Prostate gland (tissue), 2 donors: ENCODE measurements around the gene ILK. TPM values are rescaled to one million over a fixed set of nuclear protein-coding genes. Genes with fewer than 3 reads are reported as not detected.

Experiments
- DNase-seq: peaks from one replicate; pipeline ENCODE4 v3.0.0-alpha.2; 2019; ENCODE audit warnings: low spot score
- H3K27ac ChIP-seq, 2 donors: fragments of 200-600 bp; sonication (generic); 2 replicates each; pipeline ENCODE4 v1.5.1; 2017 to 2019
- H3K27me3 ChIP-seq: fragments of 200-600 bp; sonication (generic); replicated peaks from 2 replicates; pipeline ENCODE4 v1.5.1; 2019; ENCODE audit not compliant: insufficient read depth
- H3K36me3 ChIP-seq, 2 donors: fragments of 200-600 bp; sonication (generic); 1 replicate in 1 of 2; 2 replicates in 1 of 2; pipeline versions ENCODE4 v1.5.1 to v1.8.1; 2017 to 2019
- H3K4me1 ChIP-seq: fragments of 200-600 bp; sonication (generic); replicated peaks from 2 replicates; pipeline ENCODE4 v1.5.1; 2019
- H3K4me3 ChIP-seq, 2 donors: fragments of 200-600 bp; sonication (generic); 2 replicates each; pipeline ENCODE4 v1.5.1; 2017 to 2019
- H3K9me3 ChIP-seq: fragments of 200-600 bp; sonication (generic); 2 replicates; pipeline ENCODE4 v1.5.1; 2017
- POLR2A ChIP-seq: fragments of 450-650 bp; IDR thresholded peaks from one replicate; pipeline ENCODE4 v1.6.1; 2016; ENCODE audit warnings: antibody characterized with exemption, mild to moderate bottlenecking
- POLR2AphosphoS5 ChIP-seq: sonication (generic); formaldehyde crosslinking; IDR thresholded peaks from one replicate; pipeline ENCODE4 v1.6.1; 2017; ENCODE audit warnings: antibody characterized with exemption
- WGBS: methylation state at CpG from one replicate; pipeline ENCODE4 v1.1.5; 2018; 5-methylcytosine and 5-hydroxymethylcytosine counted together
- intact Hi-C: fragments of 100-400 bp; cut with DNase I; formaldehyde crosslinking; loops from one replicate; pipeline ENCODE4 v1.14.2; 2022
- total RNA-seq, 2 donors: library from RNA; depleted of rRNA; stranded (reverse); fragments of >200 nt; gene quantifications; one replicate each; pipeline ENCODE4 v1.1.0, GENCODE V29; 2016
- TF ChIP-seq, protein P1 (sequence below), 4 experiments: fragments of 200-600 bp in 2 of 4; fragments of 450-650 bp in 2 of 4; sonication (generic) in 2 of 4; IDR thresholded peaks; 1 replicate in 3 of 4; 2 replicates in 1 of 4; pipeline ENCODE4 v1.5.1; 2016 to 2019; ENCODE audit warnings: antibody characterized with exemption in 4 of 4, mild to moderate bottlenecking in 2 of 4, moderate library complexity in 2 of 4

Gene ILK
- total RNA-seq, 2 donors from 2014 or later, result 172 to 195 TPM

DNA sequence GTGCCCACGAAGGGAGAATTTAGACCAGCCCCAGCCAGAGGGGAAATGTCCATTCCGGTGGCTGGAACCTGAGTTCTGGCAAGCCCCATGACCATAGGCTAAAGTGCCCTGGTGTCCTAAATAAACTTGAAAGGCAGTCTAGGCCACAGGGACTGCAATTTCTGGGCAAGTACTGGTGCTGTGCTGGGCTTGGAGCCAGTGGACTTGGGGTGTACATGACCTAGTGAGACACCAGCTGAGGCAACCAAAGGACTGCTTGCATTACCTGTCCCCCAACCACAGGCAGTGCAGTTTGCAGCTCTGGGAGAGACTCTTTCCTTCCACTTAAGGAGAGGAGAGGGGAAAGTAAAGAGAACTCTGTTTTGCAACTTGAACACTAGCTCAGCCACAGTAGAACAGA is 23.9 kb upstream of the ILK start:
- H3K27me3 ChIP-seq, result no peaks in the 10 kb centered on the region
- whole genome bisulfite sequencing, result no CpG with 5 or more reads among the region's 2 CpGs
- TF ChIP-seq POLR2AphosphoS5 (no peak), POLR2A (no peak)
- TF ChIP-seq, protein P1, sequence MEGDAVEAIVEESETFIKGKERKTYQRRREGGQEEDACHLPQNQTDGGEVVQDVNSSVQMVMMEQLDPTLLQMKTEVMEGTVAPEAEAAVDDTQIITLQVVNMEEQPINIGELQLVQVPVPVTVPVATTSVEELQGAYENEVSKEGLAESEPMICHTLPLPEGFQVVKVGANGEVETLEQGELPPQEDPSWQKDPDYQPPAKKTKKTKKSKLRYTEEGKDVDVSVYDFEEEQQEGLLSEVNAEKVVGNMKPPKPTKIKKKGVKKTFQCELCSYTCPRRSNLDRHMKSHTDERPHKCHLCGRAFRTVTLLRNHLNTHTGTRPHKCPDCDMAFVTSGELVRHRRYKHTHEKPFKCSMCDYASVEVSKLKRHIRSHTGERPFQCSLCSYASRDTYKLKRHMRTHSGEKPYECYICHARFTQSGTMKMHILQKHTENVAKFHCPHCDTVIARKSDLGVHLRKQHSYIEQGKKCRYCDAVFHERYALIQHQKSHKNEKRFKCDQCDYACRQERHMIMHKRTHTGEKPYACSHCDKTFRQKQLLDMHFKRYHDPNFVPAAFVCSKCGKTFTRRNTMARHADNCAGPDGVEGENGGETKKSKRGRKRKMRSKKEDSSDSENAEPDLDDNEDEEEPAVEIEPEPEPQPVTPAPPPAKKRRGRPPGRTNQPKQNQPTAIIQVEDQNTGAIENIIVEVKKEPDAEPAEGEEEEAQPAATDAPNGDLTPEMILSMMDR (IDR thresholded peaks at IDR 0.05), result no peak
- no peaks in the 10 kb centered on the region for H3K9me3 ChIP-seq
- H3K4me1 ChIP-seq, result no peaks in the 10 kb centered on the region
- no peak for DNase-seq
- H3K4me3 ChIP-seq, result no peak overlapping the region
- H3K36me3 ChIP-seq, result no peaks in the 10 kb centered on the region
- no peak overlapping the region for H3K27ac ChIP-seq
- intact Hi-C loops, result no loop called here

GRCh38 chr11:6583584-6583983 is 20.0 kb upstream of the ILK start:
- no peaks in the 10 kb centered on the region for H3K27me3 ChIP-seq
- no peak overlapping the region for H3K27ac ChIP-seq
- H3K4me1 ChIP-seq, result no peaks in the 10 kb centered on the region
- intact Hi-C loops, result no loop called here
- no peak for DNase-seq
- H3K4me3 ChIP-seq, result no peak overlapping the region
- no peak for TF ChIP-seq POLR2AphosphoS5
- TF ChIP-seq POLR2A, result no peak
- TF ChIP-seq, protein P1 (IDR thresholded peaks at IDR 0.05), result no peak
- no peaks in the 10 kb centered on the region for H3K36me3 ChIP-seq
- no peaks in the 10 kb centered on the region for H3K9me3 ChIP-seq
- WGBS, result 100% methylated on average over 1 of the region's 1 CpG

GRCh38 chr11:6584528-6584927 is 19.0 kb upstream of the ILK start:
- no peak for DNase-seq
- no peak overlapping the region for H3K4me3 ChIP-seq
- H3K27ac ChIP-seq, result no peak overlapping the region
- 97% methylated on average over 4 of the region's 4 CpGs for WGBS
- TF ChIP-seq POLR2A (no peak), POLR2AphosphoS5 (no peak)
- TF ChIP-seq, protein P1 (IDR thresholded peaks at IDR 0.05), result no peak
- H3K36me3 ChIP-seq, result no peaks in the 10 kb centered on the region
- intact Hi-C loops, result no loop called here
- no peaks in the 10 kb centered on the region for H3K4me1 ChIP-seq
- no peaks in the 10 kb centered on the region for H3K27me3 ChIP-seq
- no peaks in the 10 kb centered on the region for H3K9me3 ChIP-seq

- Histone ChIP-seq H3K4me1 (no peaks in the 10 kb centered on the region), H3K36me3 (no peaks in the 10 kb centered on the region), H3K9me3 (no peaks in the 10 kb centered on the region), H3K27ac (no peak overlapping the region), H3K27me3 (no peaks in the 10 kb centered on the region), H3K4me3 (no peak overlapping the region)
- intact Hi-C loops, result no loop called here
- peak; percentile 1 for DNase-seq
- no peak for TF ChIP-seq POLR2A
- no peak for TF ChIP-seq POLR2AphosphoS5
- TF ChIP-seq, protein P1 (IDR thresholded peaks at IDR 0.05), result no peak
- WGBS, result 94% methylated on average over 22 of the region's 25 CpGs
These were observed 16.9 kb upstream of the ILK start for GRCh38 chr11:6586434-6587359.
